Measurements from ENCODE around the gene FCHO2. TPM values are rescaled to one million over a fixed set of nuclear protein-coding genes. Genes with fewer than 3 reads are reported as not detected.

The FCHO2 gene
- total RNA-seq, 1 donor from 2014 or later, result 17.7 TPM

DNA sequence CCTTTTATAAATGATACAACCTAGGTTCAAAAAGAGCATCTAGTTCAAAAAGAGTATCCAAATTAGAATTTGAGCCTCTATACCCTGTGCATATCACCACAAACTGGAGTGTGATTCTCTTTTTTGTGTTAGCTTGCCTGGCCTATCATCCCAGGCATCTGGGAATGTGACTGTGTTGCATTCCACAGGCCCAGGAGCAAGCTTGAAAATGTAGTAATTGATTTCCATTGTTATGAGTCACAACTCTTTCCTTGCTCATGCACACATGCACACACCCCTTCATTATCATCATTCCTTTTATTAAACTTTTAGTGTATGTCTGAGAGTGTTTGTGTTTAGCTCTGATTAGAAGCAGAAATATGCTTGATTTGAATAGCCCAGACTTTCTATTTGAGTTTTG is 75.2 kb downstream of the FCHO2 start:
- Mint-ChIP-seq H3K4me3 (no peak overlapping the region), H3K27me3 (ENCODE audit: insufficient read depth, low read depth) (no peaks in the 10 kb centered on the region), H3K4me1 (peaks cover 13% of the 10 kb centered on the region), H3K9me3 (no peaks in the 10 kb centered on the region), H3K27ac (no peak overlapping the region), H3K36me3 (peaks cover 2% of the 10 kb centered on the region)
- H3K4me3 ChIP-seq, result no peak overlapping the region
- no peaks in the 10 kb centered on the region for H3K27me3 ChIP-seq
- no peak overlapping the region for H3K4me2 ChIP-seq
- no peak overlapping the region for H3K9ac ChIP-seq
- H3K27ac ChIP-seq, result no peak overlapping the region
- no peaks in the 10 kb centered on the region for H3F3A ChIP-seq (ENCODE audit: low read depth)
- H3K4me1 ChIP-seq, result peaks cover 14% of the 10 kb centered on the region
- peak; percentile 53 for DNase-seq (ENCODE audit: low spot score)
- no peaks in the 10 kb centered on the region for H3K79me2 ChIP-seq (ENCODE audit: low read depth)
- TF ChIP-seq CTCF (IDR thresholded peaks at IDR 0.05), result no peak
- TF ChIP-seq EZH2phosphoT487 (IDR thresholded peaks at IDR 0.05), result no peak
- no peak overlapping the region for H2AFZ ChIP-seq (replicated peaks)
- no peaks in the 10 kb centered on the region for H4K20me1 ChIP-seq (ENCODE audit: low read depth)
- H3K36me3 ChIP-seq, result peaks cover 3% of the 10 kb centered on the region
- no peaks in the 10 kb centered on the region for H3K9me3 ChIP-seq (ENCODE audit: low read depth)

DNA sequence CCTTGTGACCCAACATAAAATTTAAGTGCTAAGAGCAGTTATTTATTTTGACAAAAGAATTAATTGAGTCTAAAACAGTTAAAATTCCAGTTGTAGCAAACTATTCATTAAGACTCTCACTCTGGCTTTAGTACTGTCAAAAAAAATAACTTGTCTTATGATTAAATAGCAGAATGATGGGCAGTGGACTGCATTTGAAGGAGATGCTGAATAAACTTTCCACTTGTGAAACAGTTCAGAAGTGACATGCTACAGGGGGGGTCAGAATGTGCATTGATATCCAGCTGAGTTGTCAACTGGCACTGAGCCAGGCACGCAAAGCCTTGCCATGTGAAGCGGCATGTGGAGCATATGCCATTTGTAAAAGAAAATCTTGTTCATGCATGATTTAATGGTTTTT is 76.0 kb downstream of the FCHO2 start:
- Histone ChIP-seq H3F3A (ENCODE audit: low read depth) (no peaks in the 10 kb centered on the region), H4K20me1 (ENCODE audit: low read depth) (no peaks in the 10 kb centered on the region), H3K27ac (no peak overlapping the region), H2AFZ (replicated peaks) (no peak overlapping the region), H3K27me3 (no peaks in the 10 kb centered on the region), H3K79me2 (ENCODE audit: low read depth) (no peaks in the 10 kb centered on the region), H3K9ac (no peak overlapping the region), H3K4me3 (no peak overlapping the region), H3K4me2 (no peak overlapping the region), H3K9me3 (ENCODE audit: low read depth) (no peaks in the 10 kb centered on the region), H3K36me3 (peaks cover 3% of the 10 kb centered on the region), H3K4me1 (peaks cover 14% of the 10 kb centered on the region)
- H3K36me3 Mint-ChIP-seq, result peaks cover 2% of the 10 kb centered on the region
- no peak for DNase-seq (ENCODE audit: low spot score)
- H3K27ac Mint-ChIP-seq, result no peak overlapping the region
- peaks cover 13% of the 10 kb centered on the region for H3K4me1 Mint-ChIP-seq
- no peaks in the 10 kb centered on the region for H3K9me3 Mint-ChIP-seq
- no peak for TF ChIP-seq EZH2 (IDR thresholded peaks at IDR 0.05)
- no peak for TF ChIP-seq EZH2phosphoT487 (IDR thresholded peaks at IDR 0.05)
- TF ChIP-seq CTCF (IDR thresholded peaks at IDR 0.05), result no peak
- H3K27me3 Mint-ChIP-seq (ENCODE audit: insufficient read depth, low read depth), result no peaks in the 10 kb centered on the region
- no peak overlapping the region for H3K4me3 Mint-ChIP-seq

DNA sequence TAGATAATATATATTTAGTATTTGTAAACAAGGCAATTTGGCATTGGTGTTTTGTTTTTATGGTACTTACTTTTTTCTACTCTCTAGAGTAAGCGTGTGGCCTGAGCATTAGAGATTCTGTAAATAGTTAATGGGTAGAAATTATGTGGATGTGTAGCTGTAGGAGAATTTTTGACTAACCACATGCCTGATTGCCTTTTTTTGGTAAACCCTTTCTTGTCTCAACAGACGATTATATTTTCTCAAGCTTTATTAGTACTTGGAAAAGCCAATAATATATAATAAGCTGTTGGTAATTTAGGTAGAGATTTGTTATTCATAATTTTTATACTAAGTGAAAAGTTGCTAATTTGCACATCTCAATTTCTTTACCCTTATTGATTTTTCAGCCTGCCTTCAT is 76.8 kb downstream of the FCHO2 start:
- Mint-ChIP-seq H3K4me1 (peaks cover 13% of the 10 kb centered on the region), H3K9me3 (no peaks in the 10 kb centered on the region), H3K4me3 (no peak overlapping the region), H3K36me3 (peaks cover 2% of the 10 kb centered on the region), H3K27me3 (ENCODE audit: insufficient read depth, low read depth) (no peaks in the 10 kb centered on the region), H3K27ac (no peak overlapping the region)
- peaks cover 3% of the 10 kb centered on the region for H3K36me3 ChIP-seq
- no peak overlapping the region for H3K9ac ChIP-seq
- TF ChIP-seq CTCF (IDR thresholded peaks at IDR 0.05), result no peak
- TF ChIP-seq EZH2phosphoT487 (IDR thresholded peaks at IDR 0.05), result no peak
- no peak for TF ChIP-seq EZH2 (IDR thresholded peaks at IDR 0.05)
- no peaks in the 10 kb centered on the region for H3K79me2 ChIP-seq (ENCODE audit: low read depth)
- no peak for DNase-seq (ENCODE audit: low spot score)
- H3K4me1 ChIP-seq, result peaks cover 14% of the 10 kb centered on the region
- H2AFZ ChIP-seq (replicated peaks), result no peak overlapping the region
- no peaks in the 10 kb centered on the region for H4K20me1 ChIP-seq (ENCODE audit: low read depth)
- no peaks in the 10 kb centered on the region for H3K9me3 ChIP-seq (ENCODE audit: low read depth)
- no peaks in the 10 kb centered on the region for H3K27me3 ChIP-seq
- H3K4me2 ChIP-seq, result no peak overlapping the region
- H3F3A ChIP-seq (ENCODE audit: low read depth), result no peaks in the 10 kb centered on the region
- H3K4me3 ChIP-seq, result no peak overlapping the region
- H3K27ac ChIP-seq, result no peak overlapping the region

All from neural progenitor cell (in vitro differentiated cells).